HCEC 1CT (cell line): ENCODE measurements around the gene PRPF38B.
"Not testable (repeated sequence)": the region's sequence is repeated elsewhere in the genome, so short reads cannot be mapped to it uniquely, and the experiment has no call there.

Experiments
- DNase-seq: peaks from one replicate; pipeline ENCODE4 v3.0.0-alpha.2; 2017

The PRPF38B gene

GRCh38 chr1:108691942-108692723, at the start of gene PRPF38B:
TSS of gene PRPF38B (plus strand) at chr1:108692310. CDS start at chr1:108692592, 282 bp downstream.
- peak; percentile 93 for DNase-seq

- peak; percentile 63 for DNase-seq
Measured at GRCh38 chr1:108643492-108644335, 48.4 kb upstream of the PRPF38B start.

- no peak for DNase-seq
Measured at GRCh38 chr1:108644984-108645383, 47.1 kb upstream of the PRPF38B start.

GRCh38 chr1:108645564-108646184, 46.4 kb upstream of the PRPF38B start:
- no peak for DNase-seq

GRCh38 chr1:108646265-108646647, 45.9 kb upstream of the PRPF38B start:
- DNase-seq = no peak

GRCh38 chr1:108646648-108647269, 45.4 kb upstream of the PRPF38B start:
- peak; percentile 82 for DNase-seq

- no peak for DNase-seq
Measured at GRCh38 chr1:108653431-108654105, 38.5 kb upstream of the PRPF38B start.

GRCh38 chr1:108657356-108658080, 34.6 kb upstream of the PRPF38B start:
- DNase-seq = no peak

GRCh38 chr1:108661030-108661609, 31.0 kb upstream of the PRPF38B start, which contains the start of gene HENMT1:
TSS of gene HENMT1 (minus strand) at chr1:108661093. CDS start at chr1:108659884, 1,209 bp downstream.
- DNase-seq = peak; percentile 22

GRCh38 chr1:108663074-108663473, 29.0 kb upstream of the PRPF38B start:
- DNase-seq = no peak

GRCh38 chr1:108664481-108664880, 27.6 kb upstream of the PRPF38B start:
- no peak for DNase-seq

GRCh38 chr1:108665067-108665466, 27.0 kb upstream of the PRPF38B start:
- no peak for DNase-seq

GRCh38 chr1:108665771-108666170, 26.3 kb upstream of the PRPF38B start:
- no peak for DNase-seq

- not testable (repeated sequence) for DNase-seq
Measured at GRCh38 chr1:108667422-108667821, 24.7 kb upstream of the PRPF38B start.

GRCh38 chr1:108668777-108669176, 23.3 kb upstream of the PRPF38B start:
- no peak for DNase-seq

GRCh38 chr1:108669679-108670078, 22.4 kb upstream of the PRPF38B start:
- DNase-seq = no peak

- DNase-seq = no peak
Measured at GRCh38 chr1:108670131-108670773, 21.9 kb upstream of the PRPF38B start.

GRCh38 chr1:108671143-108671542, 21.0 kb upstream of the PRPF38B start:
- no peak for DNase-seq

GRCh38 chr1:108678706-108679105, 13.4 kb upstream of the PRPF38B start:
- no peak for DNase-seq

- no peak for DNase-seq
Measured at GRCh38 chr1:108679586-108680213, 12.4 kb upstream of the PRPF38B start.
